Adipose tissue (tissue), 3 donors: ENCODE measurements around the gene ZNF99. TPM values are rescaled to one million over a fixed set of nuclear protein-coding genes. Genes with fewer than 3 reads are reported as not detected.

Source experiments
- polyA plus RNA-seq, 3 donors: library from polyadenylated mRNA; stranded (reverse); fragments of 200-250 nt; gene quantifications; one replicate each; pipeline ENCODE4 v1.2.3, GENCODE V29; 2013
- donor health status: healthy with polysubstance abuse.
- donor health status: Bipolar disorder and iron deficiency.
- donor health status: healthy.

Gene ZNF99
- polyA plus RNA-seq, 3 donors = 0.01 TPM; not detected in 2

Other genes starting within 250 kb of the ZNF99 start
- under 1 TPM; 0.01 to 0.22 (median 0.06) TPM for gene ZNF492, start 149.8 kb downstream of the ZNF99 start, polyA plus RNA-seq
- gene ZNF723, start 48.1 kb upstream of the ZNF99 start, polyA plus RNA-seq = not detected
- under 1 TPM in 2 of 3 donors, not detected in 1; 0.15 to 0.49 TPM for gene ZNF728, start 219.0 kb upstream of the ZNF99 start, polyA plus RNA-seq